Transverse colon (tissue), 3 donors: Measurements from ENCODE around the gene AIFM2.

ENCODE experiments used
- EP300 ChIP-seq: sonication (generic); formaldehyde crosslinking; IDR thresholded peaks from one replicate; pipeline ENCODE4 v1.6.1; 2017; ENCODE audit warnings: antibody characterized with exemption, low read depth
- TF ChIP-seq, protein P1 (sequence below), 5 experiments: fragments of 200-600 bp in 3 of 5; fragments of 450-650 bp in 2 of 5; sonication (generic) in 3 of 5; IDR thresholded peaks; 1 replicate in 2 of 5; 2 replicates in 3 of 5; pipeline ENCODE4 v1.5.1; 2016 to 2017; ENCODE audit warnings: antibody characterized with exemption in 5 of 5, inconsistent platforms in 3 of 5, mild to moderate bottlenecking in 2 of 5, moderate library complexity in 1 of 5

DNA sequence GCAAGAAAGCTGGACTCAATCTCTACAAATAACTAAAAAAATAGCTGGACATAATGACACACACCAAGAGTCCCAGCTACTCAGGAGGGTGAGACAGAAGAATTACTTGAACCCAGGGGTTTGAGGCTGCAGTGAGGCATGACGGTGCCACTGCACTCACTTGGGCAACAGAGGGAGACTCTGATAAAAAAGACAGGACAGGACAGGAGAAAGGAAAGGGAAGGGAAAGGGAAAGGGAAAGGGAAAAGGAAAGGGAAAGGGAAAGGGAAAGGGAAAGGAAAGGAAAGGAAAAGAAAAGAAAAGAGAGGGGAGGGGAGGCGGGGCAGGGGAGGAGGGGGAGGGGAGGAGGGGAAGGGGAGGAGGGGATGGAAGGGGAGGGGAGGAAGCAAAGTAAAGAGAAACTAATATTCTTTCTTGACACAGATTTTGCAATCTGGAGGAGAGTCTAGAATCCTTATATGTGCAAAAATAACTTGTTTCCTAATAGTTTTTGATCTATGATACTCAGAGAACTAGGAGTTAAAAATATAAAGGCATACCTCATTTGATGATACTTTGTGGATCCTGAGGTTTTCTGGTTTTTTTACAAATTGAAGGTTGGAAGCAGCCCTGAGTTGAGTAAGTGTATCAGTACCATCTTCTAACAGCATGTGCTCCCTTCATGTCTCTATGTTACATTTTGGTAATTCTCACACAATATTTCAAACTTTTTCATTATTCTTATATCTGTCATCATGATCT lies 29.7 kb upstream of the AIFM2 start:
- TF ChIP-seq, protein P1, sequence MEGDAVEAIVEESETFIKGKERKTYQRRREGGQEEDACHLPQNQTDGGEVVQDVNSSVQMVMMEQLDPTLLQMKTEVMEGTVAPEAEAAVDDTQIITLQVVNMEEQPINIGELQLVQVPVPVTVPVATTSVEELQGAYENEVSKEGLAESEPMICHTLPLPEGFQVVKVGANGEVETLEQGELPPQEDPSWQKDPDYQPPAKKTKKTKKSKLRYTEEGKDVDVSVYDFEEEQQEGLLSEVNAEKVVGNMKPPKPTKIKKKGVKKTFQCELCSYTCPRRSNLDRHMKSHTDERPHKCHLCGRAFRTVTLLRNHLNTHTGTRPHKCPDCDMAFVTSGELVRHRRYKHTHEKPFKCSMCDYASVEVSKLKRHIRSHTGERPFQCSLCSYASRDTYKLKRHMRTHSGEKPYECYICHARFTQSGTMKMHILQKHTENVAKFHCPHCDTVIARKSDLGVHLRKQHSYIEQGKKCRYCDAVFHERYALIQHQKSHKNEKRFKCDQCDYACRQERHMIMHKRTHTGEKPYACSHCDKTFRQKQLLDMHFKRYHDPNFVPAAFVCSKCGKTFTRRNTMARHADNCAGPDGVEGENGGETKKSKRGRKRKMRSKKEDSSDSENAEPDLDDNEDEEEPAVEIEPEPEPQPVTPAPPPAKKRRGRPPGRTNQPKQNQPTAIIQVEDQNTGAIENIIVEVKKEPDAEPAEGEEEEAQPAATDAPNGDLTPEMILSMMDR (IDR thresholded peaks at IDR 0.05) = no peak
- TF ChIP-seq EP300 = no peak
